HepG2 (cell line): ENCODE results near the gene CTRL. TPM values are rescaled to one million over a fixed set of nuclear protein-coding genes. Genes with fewer than 3 reads are reported as not detected.

Experiments used
- ATAC-seq: fragments of 200-7000 bp; cut with Tn5 transposase; 3 replicates; pipeline ENCODE4 v1.9.1; 2020; ENCODE audit warnings: mild to moderate bottlenecking, moderate library complexity
- BruUV-seq: library from RNA; stranded (reverse); fragments of 400-500 nt; replicated peaks from 2 replicates; lab custom pipeline; 2021; lab: Mats Ljungman, UMichigan
- CTCF ChIA-PET: fragments of 300-600 bp; formaldehyde crosslinking; extraction: SDS; loops from one replicate; lab custom pipeline; 2021; ENCODE audit warnings: low total read pairs, inconsistent platforms, low intra/inter-chr PET ratio; lab: Yijun Ruan, JAX
- POLR2A ChIA-PET: fragments of 350-600 bp; sonication (Branson Sonifier 250); formaldehyde crosslinking; loops from one replicate; lab custom pipeline; 2020; ENCODE audit warnings: antibody characterized with exemption, inconsistent platforms; lab: Yijun Ruan, JAX
- DNase-seq: peaks from one replicate; pipeline ENCODE4 v3.0.0-alpha.2; 2015; ENCODE audit warnings: low spot score
- FAIRE-seq: peaks from 3 replicates; lab custom pipeline; 2011; peaks lifted over from hg19 to GRCh38; lab: Jason Lieb, UNC
- H2AFZ ChIP-seq: one replicate; pipeline ENCODE4 v1.6.1; 2011; ENCODE audit warnings: low read length, inconsistent platforms
- H3K27ac ChIP-seq: fragments of 300-600 bp; 3 replicates; pipeline ENCODE4 v1.8.0; 2011; ENCODE audit warnings: mixed run types, mild to moderate bottlenecking, mixed read lengths, low read length, inconsistent platforms; ENCODE audit not compliant: insufficient read depth; ENCODE audit errors: extremely low read length
- H3K27me3 ChIP-seq, 2 experiments: fragments of 200-600 bp in 1 of 2; 2 replicates in 1 of 2; 3 replicates in 1 of 2; pipeline versions ENCODE4 v1.6.0 to v1.8.0; 2011; ENCODE audit warnings: low read length in 2 of 2, mild to moderate bottlenecking in 2 of 2, moderate library complexity in 2 of 2, inconsistent platforms in 1 of 2; ENCODE audit not compliant: insufficient read depth in 2 of 2, control insufficient read depth in 1 of 2
- H3K36me3 ChIP-seq, 2 experiments: fragments of 200-600 bp in 1 of 2; replicated peaks in 1 of 2; 2 replicates in 1 of 2; 3 replicates in 1 of 2; pipeline versions ENCODE4 v1.5.1 to v1.8.0; 2011; ENCODE audit warnings: low read length in 2 of 2, inconsistent platforms in 1 of 2; ENCODE audit not compliant: insufficient read depth in 2 of 2, control insufficient read depth in 1 of 2
- H3K4me1 ChIP-seq: 2 replicates; pipeline ENCODE4 v1.5.1; 2012; ENCODE audit warnings: low read length, inconsistent platforms; ENCODE audit not compliant: insufficient read depth
- H3K4me2 ChIP-seq: 2 replicates; pipeline ENCODE4 v1.6.0; 2011; ENCODE audit warnings: low read depth, low read length, inconsistent platforms
- H3K4me3 ChIP-seq, 3 experiments: fragments of 200-600 bp in 1 of 3; sonication (generic), shearing (Covaris generic) in 1 of 3; replicated peaks in 1 of 3; 2 replicates each; pipeline ENCODE4 v1.5.1; 2011 to 2016; ENCODE audit warnings: low read length in 3 of 3, inconsistent platforms in 2 of 3, low read depth in 2 of 3, mild to moderate bottlenecking in 2 of 3, control low read depth in 1 of 3, mixed read lengths in 1 of 3; ENCODE audit not compliant: insufficient read depth in 1 of 3
- H3K79me2 ChIP-seq: one replicate; pipeline ENCODE4 v1.6.1; 2011; ENCODE audit warnings: low read length, inconsistent platforms; ENCODE audit not compliant: insufficient read depth
- H3K9ac ChIP-seq: 2 replicates; pipeline ENCODE4 v1.6.0; 2011; ENCODE audit warnings: mild to moderate bottlenecking, low read depth, low read length, inconsistent platforms; ENCODE audit not compliant: insufficient read depth
- H3K9me3 ChIP-seq: 2 replicates; pipeline ENCODE4 v1.5.1; 2012; ENCODE audit warnings: mild to moderate bottlenecking, low read length
- H4K20me1 ChIP-seq: 2 replicates; pipeline ENCODE4 v1.6.0; 2011; ENCODE audit warnings: inconsistent platforms, mild to moderate bottlenecking, low read length, moderate library complexity; ENCODE audit not compliant: insufficient read depth
- EED ChIP-seq: sonication (generic); formaldehyde crosslinking; IDR thresholded peaks from 2 replicates; pipeline ENCODE4 v1.5.0; 2020; ENCODE audit warnings: mild to moderate bottlenecking, missing genetic modification reagents
- GABPB1 ChIP-seq: IDR thresholded peaks from 2 replicates; pipeline ENCODE4 v1.6.1; 2016; ENCODE audit warnings: mild to moderate bottlenecking, missing genetic modification reagents, moderate library complexity, missing compliant biosample characterization
- IKZF1 ChIP-seq: fragments of 450-650 bp; IDR thresholded peaks from 2 replicates; pipeline ENCODE4 v1.7.1; 2016
- NFKB2 ChIP-seq: sonication (generic); formaldehyde crosslinking; IDR thresholded peaks from 2 replicates; pipeline ENCODE4 v1.4.0; 2020; ENCODE audit warnings: missing genetic modification reagents, borderline replicate concordance
- NPAS2 ChIP-seq: sonication (generic); formaldehyde crosslinking; IDR thresholded peaks from 2 replicates; pipeline ENCODE4 v1.8.0; 2022; ENCODE audit warnings: mild to moderate bottlenecking, missing genetic modification reagents, borderline replicate concordance
- PHF8 ChIP-seq: sonication (generic); formaldehyde crosslinking; IDR thresholded peaks from 2 replicates; pipeline ENCODE4 v1.5.0; 2020; ENCODE audit warnings: missing genetic modification reagents
- SALL1 ChIP-seq: sonication (generic); formaldehyde crosslinking; IDR thresholded peaks from 2 replicates; pipeline ENCODE4 v1.8.0; 2022; ENCODE audit warnings: mild to moderate bottlenecking, missing genetic modification reagents
- ZNF251 ChIP-seq: sonication (generic); formaldehyde crosslinking; IDR thresholded peaks from 2 replicates; pipeline ENCODE4 v1.9.0; 2021; ENCODE audit warnings: mild to moderate bottlenecking, missing genetic modification reagents
- ZNF335 ChIP-seq: sonication (generic); formaldehyde crosslinking; IDR thresholded peaks from 2 replicates; pipeline ENCODE4 v1.4.0; 2020; ENCODE audit warnings: missing genetic modification reagents
- ZNF547 ChIP-seq: sonication (generic); formaldehyde crosslinking; IDR thresholded peaks from 2 replicates; pipeline ENCODE4 v1.5.1; 2020; ENCODE audit warnings: mild to moderate bottlenecking, missing genetic modification reagents
- ZNF724P ChIP-seq: sonication (generic); formaldehyde crosslinking; IDR thresholded peaks from 2 replicates; pipeline ENCODE4 v1.8.0; 2022; ENCODE audit warnings: missing genetic modification reagents, borderline replicate concordance
- WGBS: methylation state at CpG from one replicate; pipeline ENCODE4 v1.1.6; 2017; ENCODE audit warnings: low lambda C conversion rate; 5-methylcytosine and 5-hydroxymethylcytosine counted together
- in situ Hi-C: cut with HindIII; loops from 2 replicates; pipeline ENCODE4 v1.10.0; 2017; ENCODE audit warnings: low pct_unique_long_range_greater_than_20kb; ENCODE audit not compliant: extremely low pct_ligation_motif_present
- intact Hi-C: fragments of 100-400 bp; cut with micrococcal nuclease; formaldehyde crosslinking; loops from one replicate; pipeline ENCODE4 v1.10.0; 2022; ENCODE audit not compliant: unreplicated experiment
- polyA plus RNA-seq, 8 experiments: library from polyadenylated mRNA; depleted of rRNA in 3 of 8; stranded (reverse) in 7 of 8; unstranded in 1 of 8; fragments of >200 nt; fragmentation: Illumina TruSeq in 4 of 8; extraction: Trizol in 4 of 8; gene quantifications; 2 replicates each; pipeline versions ENCODE4 v1.2.1 to v1.2.3, GENCODE V29; 2011 to 2016; ENCODE audit warnings: low read depth in 4 of 8, missing spikeins in 1 of 8, mixed read lengths in 1 of 8; ENCODE audit not compliant: insufficient read depth in 1 of 8
- total RNA-seq, 5 experiments: library from RNA; depleted of rRNA; stranded (reverse); fragments of >200 nt; fragmentation: Illumina TruSeq; extraction: Trizol; gene quantifications; 2 replicates each; pipeline ENCODE4 v1.2.3, GENCODE V29; 2016; ENCODE audit warnings: low read depth in 1 of 5
- TF ChIP-seq, protein P1 (sequence below): sonication (generic); formaldehyde crosslinking; IDR thresholded peaks from 2 replicates; pipeline ENCODE4 v1.5.0; 2020; ENCODE audit warnings: mild to moderate bottlenecking, missing genetic modification reagents
- TF ChIP-seq, protein P2 (sequence below): sonication (generic); formaldehyde crosslinking; IDR thresholded peaks from 2 replicates; pipeline ENCODE4 v1.4.0; 2020; ENCODE audit warnings: mild to moderate bottlenecking, missing genetic modification reagents, borderline replicate concordance
- TF ChIP-seq, protein P3 (sequence below): sonication (generic); formaldehyde crosslinking; IDR thresholded peaks from 2 replicates; pipeline ENCODE4 v1.4.0; 2020; ENCODE audit warnings: missing genetic modification reagents
- TF ChIP-seq, protein P4 (sequence below): sonication (generic); formaldehyde crosslinking; IDR thresholded peaks from 2 replicates; pipeline ENCODE4 v1.4.0; 2020; ENCODE audit warnings: missing genetic modification reagents
- TF ChIP-seq, protein P5 (sequence below): sonication (generic); formaldehyde crosslinking; IDR thresholded peaks from 2 replicates; pipeline ENCODE4 v1.8.1; 2023; ENCODE audit warnings: mild to moderate bottlenecking, missing genetic modification reagents, borderline replicate concordance

CTRL gene
- total and polyA plus RNA-seq, 2 of the 13 experiments (the other 11 are each of a cell fraction or from before 2014, with no cell fraction given): 1.9 to 2.7 TPM

DNA sequence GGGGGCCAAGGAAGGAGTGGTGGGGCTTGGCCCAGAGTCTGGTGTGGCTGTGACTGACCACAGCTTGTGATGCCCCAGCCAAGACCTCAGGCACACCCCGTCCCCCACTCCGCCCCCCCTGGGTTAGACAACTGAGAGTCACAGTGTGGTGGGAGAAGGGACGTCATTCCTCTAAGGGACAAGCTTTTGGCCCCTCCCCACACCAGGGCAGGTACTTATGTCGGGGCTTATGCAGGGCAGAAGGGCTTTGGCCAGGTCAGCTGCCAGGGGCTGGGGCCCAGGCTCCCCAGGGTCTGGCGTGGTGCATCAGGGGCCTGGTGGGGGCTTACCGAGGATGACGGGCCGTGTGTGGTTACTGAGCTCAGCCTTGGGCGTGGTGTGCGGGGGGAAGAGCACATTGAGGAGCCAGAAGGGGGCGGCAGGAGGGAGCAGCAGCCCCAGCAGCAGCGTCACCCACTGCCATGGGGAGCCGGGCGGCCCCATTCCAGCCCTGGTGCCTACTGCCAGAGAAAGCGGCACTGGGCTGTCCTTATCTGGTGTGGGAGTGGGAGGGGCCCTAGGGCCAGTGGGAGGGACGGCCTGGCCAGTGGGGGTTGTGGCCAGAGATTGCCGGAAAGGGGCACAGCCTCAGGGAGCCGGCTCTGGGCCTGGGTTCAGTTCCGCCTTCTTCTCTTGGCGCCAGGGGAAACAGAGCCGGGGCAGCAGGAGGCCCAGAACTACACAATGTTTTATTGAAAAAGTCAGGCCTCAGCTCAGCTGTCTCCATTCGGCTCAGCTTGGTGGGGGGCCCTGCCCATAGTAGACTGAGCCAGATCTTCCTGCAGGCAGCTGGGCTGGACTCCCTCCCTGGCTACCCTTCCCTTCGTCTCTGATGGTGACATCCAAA lies 12.2 kb upstream of the CTRL start, which contains the start of gene LCAT:
Gene LCAT, minus strand, starts transcription at position 502 of the 886 bp plus-strand sequence. Its CDS starts 19 bp downstream, at position 483.
- H3K4me2 ChIP-seq: peak within 1 kb of the TSS; percentile 72
- H2AFZ ChIP-seq: no peak within 1 kb of the TSS
- no peaks in the 10 kb centered on the region for H3K9me3 ChIP-seq
- peaks cover 52% of the 10 kb centered on the region for H3K4me1 ChIP-seq
- CTCF ChIA-PET: interaction anchor here (1.3 kb wide), 1 partner anchor 97 kb away, joined by 5 read pairs; no protein-coding TSS in a partner anchor
- peak; percentile 71 for ATAC-seq
- peaks cover 37 to 53% of the 10 kb centered on the region in 2 experiments for H3K36me3 ChIP-seq
- no peak for FAIRE-seq
- peaks cover 17% of the 10 kb centered on the region; the same call in 1 of the 2 replicates for H4K20me1 ChIP-seq
- H3K79me2 ChIP-seq: no peaks in the 10 kb centered on the region
- POLR2A ChIA-PET: interaction anchor here (0.6 to 13.6 kb wide), 23 partner anchors 9 to 320 kb away, joined by 3 to 226 read pairs (median 5); partner anchors contain the start of genes ACD, CTRL, DDX28 and DPEP2
- peak within 1 kb of the TSS; percentile 35 to 65 (median 55); a peak in 5 of 6 replicates for H3K4me3 ChIP-seq
- peak within 1 kb of the TSS; percentile 85 for H3K27ac ChIP-seq
- peak within 1 kb of the TSS; percentile 61 for H3K9ac ChIP-seq
- BruUV-seq: TSS peak; percentile 54
- H3K27me3 ChIP-seq: no peaks in the 10 kb centered on the region
- 8% methylated on average over 10 of the region's 23 CpGs for WGBS
- intact Hi-C loops (loop anchor here (1.0 to 2.0 kb wide), 3 partner anchors 9 to 97 kb away; partner anchors contain the start of gene SLC12A4), in situ Hi-C loops (loop anchor here (5.0 kb wide), 1 partner anchor 98 kb away; no protein-coding TSS in a partner anchor)
- peak; percentile 78 for DNase-seq
- TF ChIP-seq, protein P1, sequence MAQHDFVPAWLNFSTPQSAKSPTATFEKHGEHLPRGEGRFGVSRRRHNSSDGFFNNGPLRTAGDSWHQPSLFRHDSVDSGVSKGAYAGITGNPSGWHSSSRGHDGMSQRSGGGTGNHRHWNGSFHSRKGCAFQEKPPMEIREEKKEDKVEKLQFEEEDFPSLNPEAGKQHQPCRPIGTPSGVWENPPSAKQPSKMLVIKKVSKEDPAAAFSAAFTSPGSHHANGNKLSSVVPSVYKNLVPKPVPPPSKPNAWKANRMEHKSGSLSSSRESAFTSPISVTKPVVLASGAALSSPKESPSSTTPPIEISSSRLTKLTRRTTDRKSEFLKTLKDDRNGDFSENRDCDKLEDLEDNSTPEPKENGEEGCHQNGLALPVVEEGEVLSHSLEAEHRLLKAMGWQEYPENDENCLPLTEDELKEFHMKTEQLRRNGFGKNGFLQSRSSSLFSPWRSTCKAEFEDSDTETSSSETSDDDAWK (CRISPR knock-in tag): no peak
- TF ChIP-seq PHF8 (CRISPR knock-in tag) (peak; percentile 45), NPAS2 (CRISPR knock-in tag) (no peak), IKZF1 (no peak), EED (CRISPR knock-in tag) (no peak), GABPB1 (CRISPR knock-in tag) (peak; percentile 68), ZNF724P (CRISPR knock-in tag) (peak; percentile 93; the same call in 1 of the 2 replicates), ZNF251 (CRISPR knock-in tag) (no peak), SALL1 (CRISPR knock-in tag) (peak; percentile 41; the same call in 1 of the 2 replicates), ZNF547 (peak; percentile 51; the same call in 1 of the 2 replicates), ZNF335 (CRISPR knock-in tag) (no peak), NFKB2 (CRISPR knock-in tag) (no peak; the same call in 1 of the 2 replicates)
- TF ChIP-seq, protein P2, sequence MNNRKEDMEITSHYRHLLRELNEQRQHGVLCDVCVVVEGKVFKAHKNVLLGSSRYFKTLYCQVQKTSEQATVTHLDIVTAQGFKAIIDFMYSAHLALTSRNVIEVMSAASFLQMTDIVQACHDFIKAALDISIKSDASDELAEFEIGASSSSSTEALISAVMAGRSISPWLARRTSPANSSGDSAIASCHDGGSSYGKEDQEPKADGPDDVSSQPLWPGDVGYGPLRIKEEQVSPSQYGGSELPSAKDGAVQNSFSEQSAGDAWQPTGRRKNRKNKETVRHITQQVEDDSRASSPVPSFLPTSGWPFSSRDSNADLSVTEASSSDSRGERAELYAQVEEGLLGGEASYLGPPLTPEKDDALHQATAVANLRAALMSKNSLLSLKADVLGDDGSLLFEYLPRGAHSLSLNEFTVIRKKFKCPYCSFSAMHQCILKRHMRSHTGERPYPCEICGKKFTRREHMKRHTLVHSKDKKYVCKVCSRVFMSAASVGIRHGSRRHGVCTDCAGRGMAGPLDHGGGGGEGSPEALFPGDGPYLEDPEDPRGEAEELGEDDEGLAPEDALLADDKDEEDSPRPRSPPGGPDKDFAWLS (CRISPR knock-in tag): no peak
- TF ChIP-seq, protein P3, sequence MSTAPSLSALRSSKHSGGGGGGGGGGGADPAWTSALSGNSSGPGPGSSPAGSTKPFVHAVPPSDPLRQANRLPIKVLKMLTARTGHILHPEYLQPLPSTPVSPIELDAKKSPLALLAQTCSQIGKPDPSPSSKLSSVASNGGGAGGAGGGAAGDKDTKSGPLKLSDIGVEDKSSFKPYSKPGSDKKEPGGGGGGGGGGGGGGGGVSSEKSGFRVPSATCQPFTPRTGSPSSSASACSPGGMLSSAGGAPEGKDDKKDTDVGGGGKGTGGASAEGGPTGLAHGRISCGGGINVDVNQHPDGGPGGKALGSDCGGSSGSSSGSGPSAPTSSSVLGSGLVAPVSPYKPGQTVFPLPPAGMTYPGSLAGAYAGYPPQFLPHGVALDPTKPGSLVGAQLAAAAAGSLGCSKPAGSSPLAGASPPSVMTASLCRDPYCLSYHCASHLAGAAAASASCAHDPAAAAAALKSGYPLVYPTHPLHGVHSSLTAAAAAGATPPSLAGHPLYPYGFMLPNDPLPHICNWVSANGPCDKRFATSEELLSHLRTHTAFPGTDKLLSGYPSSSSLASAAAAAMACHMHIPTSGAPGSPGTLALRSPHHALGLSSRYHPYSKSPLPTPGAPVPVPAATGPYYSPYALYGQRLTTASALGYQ (CRISPR knock-in tag): no peak
- TF ChIP-seq, protein P4, sequence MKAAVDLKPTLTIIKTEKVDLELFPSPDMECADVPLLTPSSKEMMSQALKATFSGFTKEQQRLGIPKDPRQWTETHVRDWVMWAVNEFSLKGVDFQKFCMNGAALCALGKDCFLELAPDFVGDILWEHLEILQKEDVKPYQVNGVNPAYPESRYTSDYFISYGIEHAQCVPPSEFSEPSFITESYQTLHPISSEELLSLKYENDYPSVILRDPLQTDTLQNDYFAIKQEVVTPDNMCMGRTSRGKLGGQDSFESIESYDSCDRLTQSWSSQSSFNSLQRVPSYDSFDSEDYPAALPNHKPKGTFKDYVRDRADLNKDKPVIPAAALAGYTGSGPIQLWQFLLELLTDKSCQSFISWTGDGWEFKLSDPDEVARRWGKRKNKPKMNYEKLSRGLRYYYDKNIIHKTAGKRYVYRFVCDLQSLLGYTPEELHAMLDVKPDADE (CRISPR knock-in tag): no peak
- TF ChIP-seq, protein P5, sequence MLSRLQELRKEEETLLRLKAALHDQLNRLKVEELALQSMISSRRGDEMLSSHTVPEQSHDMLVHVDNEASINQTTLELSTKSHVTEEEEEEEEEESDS (CRISPR knock-in tag): 0 out of 2 replicates have a peak, but pooled peaks have one; percentile 24
